Hepatocyte (in vitro differentiated cells): Measurements from ENCODE around the gene KRT26. TPM values are rescaled to one million over a fixed set of nuclear protein-coding genes. Genes with fewer than 3 reads are reported as not detected.

Experiments
- DNase-seq: peaks from one replicate; pipeline ENCODE4 v3.0.0-alpha.2; 2016; ENCODE audit warnings: low spot score
- H2AFZ ChIP-seq: fragments of 200-600 bp; sonication (generic); 2 replicates; pipeline ENCODE4 v1.6.0; 2016; ENCODE audit warnings: antibody characterized with exemption, mild to moderate bottlenecking
- H3K27ac ChIP-seq: fragments of 200-600 bp; sonication (generic); 2 replicates; pipeline ENCODE4 v1.5.1; 2016; ENCODE audit warnings: mild to moderate bottlenecking
- H3K27me3 ChIP-seq: fragments of 200-600 bp; sonication (generic); 2 replicates; pipeline ENCODE4 v1.6.1; 2016
- H3K36me3 ChIP-seq: fragments of 200-600 bp; sonication (generic); replicated peaks from 2 replicates; pipeline ENCODE4 v1.5.1; 2016; ENCODE audit warnings: low read depth; ENCODE audit not compliant: insufficient read depth
- H3K4me1 ChIP-seq: fragments of 200-600 bp; sonication (generic); 2 replicates; pipeline ENCODE4 v1.5.1; 2016; ENCODE audit warnings: mild to moderate bottlenecking, moderate library complexity; ENCODE audit not compliant: insufficient read depth
- H3K4me2 ChIP-seq: fragments of 200-600 bp; sonication (generic); 2 replicates; pipeline ENCODE4 v1.6.0; 2016
- H3K4me3 ChIP-seq: fragments of 200-600 bp; sonication (generic); 2 replicates; pipeline ENCODE4 v1.5.1; 2016; ENCODE audit warnings: mild to moderate bottlenecking
- H3K79me2 ChIP-seq: fragments of 200-600 bp; sonication (generic); 2 replicates; pipeline ENCODE4 v1.6.0; 2017; ENCODE audit warnings: mild to moderate bottlenecking
- H3K9me2 ChIP-seq: fragments of 200-600 bp; sonication (generic); replicated peaks from 2 replicates; pipeline ENCODE4 v1.6.0; 2017; ENCODE audit warnings: mild to moderate bottlenecking; ENCODE audit not compliant: insufficient read depth
- H3K9me3 ChIP-seq: fragments of 200-600 bp; sonication (generic); 2 replicates; pipeline ENCODE4 v1.5.1; 2016; ENCODE audit warnings: low read depth, mild to moderate bottlenecking
- H4K20me1 ChIP-seq: fragments of 200-600 bp; sonication (generic); 2 replicates; pipeline ENCODE4 v1.6.0; 2016; ENCODE audit warnings: mild to moderate bottlenecking; ENCODE audit not compliant: insufficient read depth, poor library complexity, severe bottlenecking
- CTCF ChIP-seq: fragments of 200-600 bp; sonication (generic); IDR thresholded peaks from 2 replicates; pipeline ENCODE4 v1.5.1; 2016; ENCODE audit warnings: antibody characterized with exemption, mild to moderate bottlenecking; ENCODE audit not compliant: poor library complexity
- EZH2 ChIP-seq: fragments of 200-600 bp; sonication (generic); IDR thresholded peaks from 2 replicates; pipeline ENCODE4 v1.6.1; 2016; ENCODE audit warnings: antibody characterized with exemption, mild to moderate bottlenecking, borderline replicate concordance
- EZH2phosphoT487 ChIP-seq: fragments of 200-600 bp; sonication (generic); IDR thresholded peaks from one replicate; pipeline ENCODE4 v1.6.1; 2018; ENCODE audit warnings: antibody characterized with exemption, mild to moderate bottlenecking, low read depth, moderate library complexity; ENCODE audit not compliant: unreplicated experiment, severe bottlenecking
- WGBS: methylation state at CpG from one replicate; pipeline ENCODE4 v1.1.6; 2016; ENCODE audit warnings: low lambda C conversion rate; ENCODE audit errors: missing lambda C conversion rate; 5-methylcytosine and 5-hydroxymethylcytosine counted together
- polyA plus RNA-seq: library from polyadenylated mRNA; unstranded; fragments of >200 nt; fragmentation: Nextera tagmentation; extraction: Ambion mirVana; gene quantifications from 2 replicates; pipeline ENCODE4 v1.2.1, GENCODE V29; 2016
- total RNA-seq: library from RNA; depleted of rRNA; stranded (reverse); fragments of >200 nt; gene quantifications from 2 replicates; pipeline ENCODE4 v1.2.3, GENCODE V29; 2014

Gene KRT26
- total and polyA plus RNA-seq, 2 experiments from 2014 or later: not detected

- H3K4me2 ChIP-seq: no peak overlapping the region
- H3K9me3 ChIP-seq: no peaks in the 10 kb centered on the region
- H3K4me1 ChIP-seq: no peaks in the 10 kb centered on the region
- peaks cover 11% of the 10 kb centered on the region for H3K27me3 ChIP-seq
- no peak overlapping the region for H3K4me3 ChIP-seq
- no peak overlapping the region for H3K27ac ChIP-seq
- no peak overlapping the region for H2AFZ ChIP-seq
- no peaks in the 10 kb centered on the region for H3K79me2 ChIP-seq
- no peaks in the 10 kb centered on the region for H4K20me1 ChIP-seq
- H3K9me2 ChIP-seq: no peaks in the 10 kb centered on the region
- no peak for DNase-seq
- no peaks in the 10 kb centered on the region for H3K36me3 ChIP-seq
- TF ChIP-seq EZH2phosphoT487 (no peak), EZH2 (no peak), CTCF (no peak)
- WGBS: 84% methylated on average over 4 of the region's 4 CpGs
Observed at GRCh38 chr17:40775945-40776344, 3.9 kb upstream of the KRT26 start.

- H3K27ac ChIP-seq: no peak overlapping the region
- H3K4me2 ChIP-seq: no peak overlapping the region
- no peaks in the 10 kb centered on the region for H3K36me3 ChIP-seq
- WGBS: 65% methylated on average over 2 of the region's 2 CpGs
- TF ChIP-seq EZH2phosphoT487: no peak
- TF ChIP-seq EZH2: no peak
- TF ChIP-seq CTCF: no peak
- no peak for DNase-seq
- no peaks in the 10 kb centered on the region for H3K4me1 ChIP-seq
- H2AFZ ChIP-seq: no peak overlapping the region
- no peak overlapping the region for H3K4me3 ChIP-seq
- no peaks in the 10 kb centered on the region for H3K9me2 ChIP-seq
- H3K27me3 ChIP-seq: no peaks in the 10 kb centered on the region
- peaks cover 7% of the 10 kb centered on the region for H3K9me3 ChIP-seq
- no peaks in the 10 kb centered on the region for H3K79me2 ChIP-seq
- H4K20me1 ChIP-seq: no peaks in the 10 kb centered on the region
Observed at GRCh38 chr17:40765657-40766056, 6.3 kb downstream of the KRT26 start.

- H3K4me2 ChIP-seq: no peak overlapping the region
- H3K27ac ChIP-seq: no peak overlapping the region
- H3K4me1 ChIP-seq: no peaks in the 10 kb centered on the region
- no peak overlapping the region for H2AFZ ChIP-seq
- 90% methylated on average over 1 of the region's 1 CpG for WGBS
- TF ChIP-seq CTCF (no peak), EZH2 (no peak), EZH2phosphoT487 (no peak)
- H3K36me3 ChIP-seq: no peaks in the 10 kb centered on the region
- H3K79me2 ChIP-seq: no peaks in the 10 kb centered on the region
- H3K4me3 ChIP-seq: no peak overlapping the region
- no peaks in the 10 kb centered on the region for H3K27me3 ChIP-seq
- H3K9me3 ChIP-seq: peaks cover 12% of the 10 kb centered on the region
- no peaks in the 10 kb centered on the region for H3K9me2 ChIP-seq
- H4K20me1 ChIP-seq: no peaks in the 10 kb centered on the region
- DNase-seq: no peak
Observed at GRCh38 chr17:40763752-40764151, 8.2 kb downstream of the KRT26 start.
